ENCODE data around the gene TEC. TPM values are rescaled to one million over a fixed set of nuclear protein-coding genes. Genes with fewer than 3 reads are reported as not detected.

The TEC gene
- total and polyA plus RNA-seq, 2 of the 8 experiments (the other 6 are each of a cell fraction or from before 2014, with no cell fraction given): 0.73 to 1.8 TPM

DNA sequence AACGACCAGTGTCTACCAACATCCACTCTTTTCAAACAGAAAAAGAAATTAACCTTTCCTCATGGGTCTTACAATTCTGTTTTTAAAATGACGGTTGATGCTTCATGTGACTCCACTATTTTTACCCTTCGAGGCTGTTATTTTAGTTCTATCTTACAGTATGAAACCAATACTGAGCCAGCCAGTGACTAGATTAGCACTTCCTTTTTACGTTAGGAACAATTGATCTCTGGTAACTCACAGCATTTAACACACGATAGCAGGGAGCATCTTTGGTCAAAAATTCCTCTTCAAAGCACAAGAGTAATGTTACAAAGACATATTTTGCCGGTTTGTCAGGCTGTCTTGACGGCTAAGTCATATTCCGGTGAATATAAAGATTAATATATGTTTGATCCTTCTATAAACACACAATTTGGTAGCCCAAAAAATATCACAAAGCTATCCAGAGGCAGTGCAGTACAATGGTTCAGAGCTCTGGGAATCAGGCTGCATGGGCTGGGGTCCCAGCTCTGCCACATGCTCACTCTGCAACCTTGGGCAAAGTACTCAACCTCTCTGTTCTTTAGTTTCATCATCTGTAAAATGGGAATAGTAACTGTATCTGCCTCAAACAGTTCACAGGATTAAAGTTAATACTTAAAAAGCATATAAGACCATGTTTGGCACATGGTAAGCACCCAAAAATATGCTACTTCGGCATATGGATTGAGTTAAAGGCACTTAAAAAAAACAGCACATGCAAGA lies 72.7 kb downstream of the TEC start:
- Histone ChIP-seq H3K14ac (ENCODE audit: insufficient read length) (no peak overlapping the region), H2BK5ac (ENCODE audit: low read depth, low read length) (no peak overlapping the region), H3K4me1 (replicated peaks in 1 of 4; ENCODE audit: control insufficient read depth in 3 of 4, insufficient read depth in 4 of 4, low read length in 3 of 4) (no peaks in the 10 kb centered on the region), H2BK20ac (ENCODE audit: low read length) (no peak overlapping the region), H3K4me3 (ENCODE audit: extremely low read depth in 1 of 4, insufficient read depth in 2 of 4, low read depth in 3 of 4, low read length in 4 of 4) (no peak overlapping the region), H3K23me2 (ENCODE audit: low read depth, low read length) (no peaks in the 10 kb centered on the region; the same call in 1 of the 2 replicates), H3K79me2 (ENCODE audit: control insufficient read depth in 1 of 2, insufficient read depth in 2 of 2, low read length in 2 of 2) (no peaks in the 10 kb centered on the region), H3K9ac (replicated peaks in 1 of 4; ENCODE audit: extremely low read depth in 1 of 4, low read depth in 3 of 4, low read length in 3 of 4) (no peak overlapping the region), H3K27me3 (replicated peaks in 1 of 4; ENCODE audit: control insufficient read depth in 3 of 4, extremely low read depth in 1 of 4, insufficient read depth in 3 of 4, low read length in 3 of 4) (no peaks in the 10 kb centered on the region), H3K18ac (ENCODE audit: extremely low read depth, low read length) (no peak overlapping the region), H4K20me1 (replicated peaks in 1 of 2; ENCODE audit: control insufficient read depth in 1 of 2, insufficient read depth in 2 of 2, low read length in 2 of 2) (no peaks in the 10 kb centered on the region), H3K23ac (ENCODE audit: insufficient read length) (no peak overlapping the region), H3K79me1 (ENCODE audit: low read depth, low read length) (no peaks in the 10 kb centered on the region), H4K5ac (ENCODE audit: insufficient read length, low read depth, low read length) (no peak overlapping the region), H3K9me3 (ENCODE audit: insufficient read depth in 2 of 2, low read depth in 1 of 2, low read length in 1 of 2) (no peaks in the 10 kb centered on the region), H2AFZ (ENCODE audit: low read length) (no peak overlapping the region), H2BK120ac (replicated peaks; ENCODE audit: low read depth, low read length) (no peak overlapping the region), H3K36me3 (ENCODE audit: control insufficient read depth in 2 of 4, insufficient read depth in 4 of 4, low read length in 3 of 4) (no peaks in the 10 kb centered on the region), H2BK12ac (ENCODE audit: low read depth, low read length) (no peak overlapping the region), H4K91ac (replicated peaks; ENCODE audit: insufficient read length, low read length) (no peak overlapping the region), H3K56ac (replicated peaks; ENCODE audit: insufficient read length, low read depth, low read length) (no peak overlapping the region), H3K4ac (replicated peaks; ENCODE audit: insufficient read length, low read depth, low read length) (no peak overlapping the region), H2AK5ac (ENCODE audit: low read depth, low read length) (no peak overlapping the region), H4K8ac (ENCODE audit: extremely low read depth, insufficient read depth, low read length) (no peak overlapping the region), H2BK15ac (ENCODE audit: low read length) (no peak overlapping the region), H3K27ac (ENCODE audit: low read depth, low read length) (no peak overlapping the region), H3K4me2 (ENCODE audit: insufficient read depth in 1 of 2, low read depth in 2 of 2, low read length in 2 of 2) (no peak overlapping the region)
- ChIA-PET POLR2A (ENCODE audit: partially characterized antibody) (interaction anchor here (1.4 kb wide), 1 partner anchor 22 kb away, joined by 3 read pairs; no protein-coding TSS in a partner anchor), CTCF (ENCODE audit: partially characterized antibody) (interaction anchor here (1.1 kb wide), 1 partner anchor 8 kb away, joined by 4 read pairs; no protein-coding TSS in a partner anchor)
- FAIRE-seq: no peak
- WGBS, 2 experiments (ENCODE audit: extremely low coverage in 1 of 2, insufficient coverage in 1 of 2, insufficient read length in 1 of 2, insufficient replicate concordance in 2 of 2, low coverage in 1 of 2, low lambda C conversion rate in 2 of 2, missing lambda C conversion rate in 1 of 2): 95% methylated on average over 9 of the region's 9 CpGs; no CpG with 5 or more reads in 1 of the 2 experiments
- DNase-seq (ENCODE audit: low read depth in 1 of 2, low spot score in 2 of 2): no peak
- TF ChIP-seq HDAC6 (IDR thresholded peaks at IDR 0.05; ENCODE audit: low read depth, low read length) (no peak), SIX5 (IDR thresholded peaks at IDR 0.05; ENCODE audit: low read depth, low read length) (no peak), CHD1 (IDR thresholded peaks at IDR 0.05; ENCODE audit: low read depth, low read length) (no peak), CTCF (IDR thresholded peaks at IDR 0.05; ENCODE audit: control extremely low read depth in 1 of 3, insufficient read depth in 1 of 3, low read depth in 1 of 3, low read length in 3 of 3) (no peak), RBBP5 (IDR thresholded peaks at IDR 0.05; ENCODE audit: borderline replicate concordance, low read depth, low read length) (no peak)

Data from H1 (cell line).